LNCAP (cell line): ENCODE data around the gene KRTAP10-1.

ENCODE experiments used
- CTCF ChIP-seq: fragments of 450-650 bp; IDR thresholded peaks from 2 replicates; pipeline ENCODE4 v1.5.1; 2017; ENCODE audit warnings: mild to moderate bottlenecking

KRTAP10-1 gene

GRCh38 chr21:44531606-44532564 is 8.1 kb downstream of the KRTAP10-1 start:
- no peak for TF ChIP-seq CTCF

GRCh38 chr21:44530903-44531605 is 8.9 kb downstream of the KRTAP10-1 start:
- TF ChIP-seq CTCF: no peak

- TF ChIP-seq CTCF: no peak
These were observed 9.6 kb downstream of the KRTAP10-1 start for GRCh38 chr21:44530221-44530902.

GRCh38 chr21:44529503-44530125 is 10.4 kb downstream of the KRTAP10-1 start:
- no peak for TF ChIP-seq CTCF

- TF ChIP-seq CTCF: no peak
These were observed 11.0 kb downstream of the KRTAP10-1 start for GRCh38 chr21:44529011-44529421.

GRCh38 chr21:44528634-44528995 is 11.4 kb downstream of the KRTAP10-1 start:
- TF ChIP-seq CTCF: no peak

GRCh38 chr21:44527983-44528633 is 11.9 kb downstream of the KRTAP10-1 start:
- no peak for TF ChIP-seq CTCF
